Smooth muscle cell of the pulmonary artery (primary cell): ENCODE data around the gene FLAD1. TPM values are rescaled to one million over a fixed set of nuclear protein-coding genes. Genes with fewer than 3 reads are reported as not detected.

ENCODE experiments used
- total RNA-seq: library from RNA; depleted of rRNA; stranded (reverse); fragments of >200 nt; gene quantifications from 2 replicates; pipeline ENCODE4 v1.2.3, GENCODE V29; 2014

The FLAD1 gene
- 13.0 and 21.8 TPM in 2 replicates for total RNA-seq

DNA sequence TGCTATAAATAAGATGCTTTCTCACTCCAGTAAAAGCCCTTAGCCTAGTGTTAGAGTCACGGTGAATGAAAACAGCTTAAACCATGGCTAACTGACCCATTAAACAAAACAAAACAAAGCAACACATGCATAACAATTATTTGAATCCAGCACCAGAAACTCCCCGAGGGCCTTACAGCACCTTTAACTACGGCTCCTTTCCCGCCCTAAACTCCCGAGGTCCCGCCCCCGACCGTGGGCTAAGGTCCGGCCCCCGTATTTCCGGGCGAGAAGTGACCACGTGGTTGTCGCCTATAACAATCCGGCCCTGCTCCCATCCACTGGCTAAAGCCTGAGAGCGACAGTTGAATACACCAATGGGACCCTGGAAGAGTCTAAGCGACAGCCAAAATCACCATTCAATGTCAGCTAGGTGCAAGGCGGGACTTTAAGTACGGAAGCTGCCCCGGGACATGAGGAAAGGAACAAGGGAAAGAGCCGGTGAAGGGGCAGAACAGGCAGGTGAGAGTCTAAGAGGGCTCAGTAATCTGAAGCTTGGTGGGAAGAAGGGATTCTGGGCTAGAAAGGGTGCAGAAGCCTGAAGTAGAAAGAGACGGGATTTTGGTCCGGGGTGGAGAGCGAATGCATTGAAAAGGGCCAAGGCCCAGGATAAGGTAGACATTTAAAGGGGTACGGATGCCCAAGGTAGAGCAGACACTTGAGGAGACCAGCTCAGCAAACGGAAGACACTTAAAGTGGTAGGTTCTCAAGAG is at the start of gene FLAD1:
FLAD1 (plus strand) TSS at position 448 of the 752 bp plus-strand sequence. CDS start 351 bp downstream, outside the sequence.

DNA sequence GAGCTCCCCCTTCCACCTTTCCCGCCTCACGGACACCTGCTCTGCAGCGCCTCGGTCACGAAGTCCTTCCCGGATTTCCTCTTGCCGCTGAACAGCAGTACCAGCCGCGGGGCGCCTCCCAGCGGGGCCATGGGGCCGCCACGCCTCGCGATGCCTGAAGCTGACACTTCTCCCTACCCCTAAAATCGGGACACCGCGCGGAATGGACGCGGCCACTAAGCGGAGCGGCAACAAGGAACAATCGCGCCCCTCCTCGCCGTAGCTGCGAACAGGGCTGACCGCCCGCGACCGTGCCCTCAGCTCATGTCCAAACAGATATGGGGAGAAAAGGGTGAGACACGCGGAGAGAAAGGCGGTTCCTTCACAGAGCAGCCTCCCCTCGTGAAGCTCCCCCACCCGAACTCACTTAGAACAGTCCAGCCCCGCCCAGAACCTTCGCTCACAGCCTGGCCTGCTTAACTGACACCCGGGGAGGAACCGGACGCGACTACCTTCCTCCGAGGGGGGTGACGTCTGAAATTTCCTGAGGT is 46.5 kb upstream of the FLAD1 start, which contains the start of gene PMVK:
PMVK (minus strand) TSS at position 165 of the 530 bp plus-strand sequence; CDS start at position 131, 34 bp downstream.

DNA sequence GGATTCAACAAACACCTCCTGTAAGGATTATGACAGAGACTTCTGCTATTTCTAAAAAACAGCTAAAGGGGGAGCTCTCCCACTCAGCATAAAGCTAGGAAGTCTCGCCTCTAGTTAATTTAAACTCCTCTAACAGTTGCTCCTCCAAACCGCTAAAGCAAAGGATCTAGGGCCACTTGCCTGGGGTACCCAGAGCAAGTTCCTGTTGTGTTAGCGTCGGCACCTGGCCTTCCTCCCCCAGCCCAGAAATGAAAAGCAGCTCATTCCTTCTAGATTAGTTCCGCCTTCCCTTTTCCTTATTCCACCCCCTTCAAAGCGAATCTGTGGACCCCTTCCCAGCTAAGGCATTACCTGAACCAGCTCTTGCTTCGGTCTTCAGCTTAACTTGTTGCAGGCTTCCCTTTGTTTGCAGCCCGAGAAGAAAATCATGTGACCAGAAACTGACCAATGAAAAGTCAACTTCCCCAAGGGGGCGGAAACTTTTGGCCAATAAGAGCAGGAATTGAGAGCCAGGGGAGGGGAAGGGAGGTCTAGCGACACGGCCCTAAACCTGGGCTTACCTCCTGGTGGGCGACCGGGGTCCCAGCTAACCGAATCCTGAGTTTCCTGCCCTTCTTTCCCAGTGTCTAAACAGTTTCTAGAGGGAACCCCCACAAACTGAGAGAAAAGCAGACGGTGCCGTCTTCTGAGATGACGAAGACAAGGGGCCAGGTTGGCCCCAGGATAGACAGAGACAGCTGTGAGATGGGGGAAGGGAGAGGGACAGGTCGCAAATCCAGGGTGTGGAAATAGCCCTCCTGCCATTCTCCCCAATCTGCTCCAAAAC is 27.2 kb upstream of the FLAD1 start, which contains the start of gene PBXIP1:
PBXIP1 (minus strand) TSS at position 382 of the 826 bp plus-strand sequence. CDS start 2,378 bp downstream, outside the sequence.

GRCh38 chr1:154961207-154962155 is 21.7 kb upstream of the FLAD1 start, which contains the start of gene PYGO2:
Gene PYGO2, minus strand, starts transcription at chr1:154961782. Its CDS starts 206 bp downstream, at chr1:154961576.

DNA sequence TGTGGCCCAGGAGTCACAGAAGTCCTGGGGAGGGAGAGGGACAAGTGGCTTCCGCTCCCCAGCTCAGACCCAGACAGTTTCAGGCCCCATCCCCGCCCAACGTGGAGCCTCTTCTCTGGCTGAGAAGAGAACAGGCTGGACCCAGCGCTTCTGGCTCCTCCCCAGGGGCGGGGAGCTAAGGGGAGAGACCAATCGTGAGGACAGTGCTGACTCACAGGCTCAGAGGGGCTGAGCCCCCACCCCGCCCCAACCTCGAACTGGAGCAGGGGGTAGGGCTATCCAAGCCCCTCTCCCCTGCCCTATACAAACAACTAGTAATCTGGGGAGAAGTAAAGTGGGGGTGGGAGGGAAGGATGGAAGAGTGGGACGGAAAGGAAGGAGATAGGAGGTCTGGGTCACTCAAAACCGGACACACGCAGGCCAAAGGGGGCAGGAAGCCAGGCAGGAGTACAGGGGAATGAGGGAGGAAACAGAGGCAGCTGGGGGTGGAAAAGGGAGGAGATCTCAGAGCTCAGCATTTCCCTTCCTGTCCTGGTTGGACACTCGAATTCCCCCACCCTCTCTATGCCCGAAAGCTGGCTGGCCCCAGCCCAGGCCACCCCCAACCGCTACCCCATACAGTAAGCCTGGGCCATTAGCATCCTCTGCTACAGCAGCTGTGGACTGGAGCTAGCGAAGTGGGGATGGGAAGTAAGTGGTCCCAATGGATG is 12.4 kb upstream of the FLAD1 start, which contains the start of gene SHC1:
SHC1 (minus strand) TSS at position 117 of the 710 bp plus-strand sequence. CDS start 221 bp downstream, outside the sequence.

GRCh38 chr1:154974102-154974807 is 8.9 kb upstream of the FLAD1 start, which contains the start of gene CKS1B:
Gene CKS1B, plus strand, starts transcription at chr1:154974681. Its CDS starts 65 bp downstream, at chr1:154974746.

DNA sequence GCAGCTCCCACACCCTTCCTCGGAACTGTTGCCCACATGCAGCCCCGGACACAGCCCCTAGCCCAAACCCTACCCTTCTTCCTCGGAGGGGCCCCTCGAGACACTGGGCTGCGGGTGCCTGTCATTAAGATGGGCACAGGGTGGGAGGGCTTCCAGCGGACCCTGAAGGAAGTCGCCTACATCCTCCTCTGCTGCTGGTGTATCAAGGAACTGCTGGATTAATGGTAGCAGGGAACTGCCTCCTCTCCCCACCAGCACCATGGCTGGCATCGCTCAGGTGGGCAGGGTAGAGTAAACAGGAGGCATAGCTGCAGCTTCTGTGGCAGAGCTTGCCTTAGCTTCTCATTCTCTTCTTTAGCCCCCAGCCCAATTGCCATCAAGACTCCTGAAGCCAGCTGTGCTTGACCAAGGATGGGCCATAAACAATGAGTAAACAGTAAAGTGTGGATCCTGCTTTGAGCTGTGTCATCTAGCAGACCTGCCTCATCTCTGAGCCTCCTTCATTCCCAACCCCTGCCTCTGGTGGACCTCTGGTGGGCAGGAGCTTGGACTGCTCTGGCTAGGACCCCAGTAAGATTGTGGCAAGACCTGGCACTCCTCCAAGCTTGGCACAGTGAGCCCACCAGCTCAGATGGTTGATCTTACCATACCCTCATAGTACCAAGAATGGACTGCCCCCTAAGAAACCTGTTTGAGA is 10.6 kb downstream of the FLAD1 start, which contains the start of gene LENEP:
LENEP (plus strand) TSS at position 15 of the 697 bp plus-strand sequence; CDS start at position 37, 22 bp downstream.

GRCh38 chr1:155002464-155003226 is 19.5 kb downstream of the FLAD1 start, which contains the start of gene ZBTB7B:
Gene ZBTB7B, plus strand, starts transcription at chr1:155002802. Its CDS starts 11,859 bp downstream, at chr1:155014661.

GRCh38 chr1:155033524-155033923 is 50.4 kb downstream of the FLAD1 start, which contains the start of the genes DCST1 and DCST2:
Gene DCST1, plus strand, starts transcription at chr1:155033824. Its CDS starts 213 bp downstream, at chr1:155034037.
Gene DCST2, minus strand, starts transcription at chr1:155033781. Its CDS starts 80 bp downstream, at chr1:155033701.

Other genes starting within 250 kb of the FLAD1 start
- gene KCNN3, start 113.1 kb upstream of the FLAD1 start, total RNA-seq, result 0.07 TPM in 2 replicates
- 7.9 and 9.6 TPM in 2 replicates for gene PMVK, start 46.6 kb upstream of the FLAD1 start, total RNA-seq
- gene PBXIP1, start 27.2 kb upstream of the FLAD1 start, total RNA-seq, result 127 and 136 TPM in 2 replicates
- gene PYGO2, start 21.6 kb upstream of the FLAD1 start, total RNA-seq, result 11.1 and 11.7 TPM in 2 replicates
- 432 and 457 TPM in 2 replicates for gene SHC1, start 12.6 kb upstream of the FLAD1 start, total RNA-seq
- gene CKS1B, start 8.7 kb upstream of the FLAD1 start, total RNA-seq, result 26.8 and 39.6 TPM in 2 replicates
- gene LENEP, start 10.2 kb downstream of the FLAD1 start, total RNA-seq, result 0.33 TPM in 1 of 2 replicates, not detected in the other
- gene ZBTB7B, start 19.5 kb downstream of the FLAD1 start, total RNA-seq, result 27.9 and 31.9 TPM in 2 replicates
- 0.07 TPM in 1 of 2 replicates, not detected in the other for gene DCST2, start 50.4 kb downstream of the FLAD1 start, total RNA-seq
- gene DCST1, start 50.5 kb downstream of the FLAD1 start, total RNA-seq, result not detected in 2 replicates
- gene ADAM15, start 68.0 kb downstream of the FLAD1 start, total RNA-seq, result 113 and 152 TPM in 2 replicates
- gene EFNA4, start 80.4 kb downstream of the FLAD1 start, total RNA-seq, result 4.6 and 6.5 TPM in 2 replicates
- 3.1 and 4.2 TPM in 2 replicates for gene EFNA3, start 95.5 kb downstream of the FLAD1 start, total RNA-seq
- 1.0 and 3.7 TPM in 2 replicates for gene EFNA1, start 144.5 kb downstream of the FLAD1 start, total RNA-seq
- 18.8 and 22.9 TPM in 2 replicates for gene SLC50A1, start 152.5 kb downstream of the FLAD1 start, total RNA-seq
- gene DPM3, start 157.2 kb downstream of the FLAD1 start, total RNA-seq, result 18.4 and 18.5 TPM in 2 replicates
- gene KRTCAP2, start 190.0 kb downstream of the FLAD1 start, total RNA-seq, result 137 and 153 TPM in 2 replicates
- gene TRIM46, start 190.5 kb downstream of the FLAD1 start, total RNA-seq, result 5.2 and 12.0 TPM in 2 replicates
- gene THBS3, start 224.6 kb downstream of the FLAD1 start, total RNA-seq, result 32.0 and 94.1 TPM in 2 replicates
- 29.9 and 34.6 TPM in 2 replicates for gene MTX1, start 225.4 kb downstream of the FLAD1 start, total RNA-seq